Keratinocyte (primary cell): ENCODE measurements around the gene ERI3.

Source experiments
- CTCF ChIP-seq, 3 experiments: IDR thresholded peaks in 1 of 3; conservative IDR thresholded peaks in 1 of 3; optimal IDR thresholded peaks in 1 of 3; 2 replicates in 2 of 3; 3 replicates in 1 of 3; pipeline versions ENCODE3 to v1.5.1; 2011; ENCODE audit warnings: low read length in 3 of 3, mild to moderate bottlenecking in 3 of 3, moderate library complexity in 2 of 3, control low read depth in 1 of 3, inconsistent platforms in 1 of 3; ENCODE audit not compliant: insufficient read depth in 2 of 3; ENCODE audit errors: extremely low read depth in 1 of 3
- EZH2 ChIP-seq: IDR thresholded peaks from one replicate; pipeline ENCODE4 v1.6.1; 2012; ENCODE audit warnings: inconsistent platforms, mild to moderate bottlenecking, low read length, moderate library complexity

- TF ChIP-seq CTCF (optimal IDR thresholded peaks at IDR 0.05 in 1 of 3, IDR thresholded peaks at IDR 0.05 in 1 of 3, conservative IDR thresholded peaks at IDR 0.05 in 1 of 3; ENCODE audit: extremely low read depth in 1 of 3, insufficient read depth in 2 of 3, low read length in 3 of 3): no peak
- no peak for TF ChIP-seq EZH2
Observed at GRCh38 chr1:44303532-44303931, 51.5 kb downstream of the ERI3 start.
